HG03520 (cell line): ENCODE data around the gene CLCN7.

ENCODE experiments used
- ATAC-seq: cut with Tn5 transposase; IDR thresholded peaks from one replicate; pipeline ENCODE4 v1.9.1; 2021; ENCODE audit warnings: mild to moderate bottlenecking, moderate library complexity; ENCODE audit not compliant: unreplicated experiment

The CLCN7 gene

GRCh38 chr16:1465567-1465915 lies 9.3 kb downstream of the CLCN7 start:
- ATAC-seq = no peak

GRCh38 chr16:1464894-1465566 lies 9.8 kb downstream of the CLCN7 start:
- ATAC-seq = no peak

- ATAC-seq = no peak
Observed at GRCh38 chr16:1464196-1464893, 10.5 kb downstream of the CLCN7 start.

- ATAC-seq = no peak
Observed at GRCh38 chr16:1461146-1461545, 13.7 kb downstream of the CLCN7 start.

- ATAC-seq = no peak
Observed at GRCh38 chr16:1460602-1461138, 14.2 kb downstream of the CLCN7 start.

DNA sequence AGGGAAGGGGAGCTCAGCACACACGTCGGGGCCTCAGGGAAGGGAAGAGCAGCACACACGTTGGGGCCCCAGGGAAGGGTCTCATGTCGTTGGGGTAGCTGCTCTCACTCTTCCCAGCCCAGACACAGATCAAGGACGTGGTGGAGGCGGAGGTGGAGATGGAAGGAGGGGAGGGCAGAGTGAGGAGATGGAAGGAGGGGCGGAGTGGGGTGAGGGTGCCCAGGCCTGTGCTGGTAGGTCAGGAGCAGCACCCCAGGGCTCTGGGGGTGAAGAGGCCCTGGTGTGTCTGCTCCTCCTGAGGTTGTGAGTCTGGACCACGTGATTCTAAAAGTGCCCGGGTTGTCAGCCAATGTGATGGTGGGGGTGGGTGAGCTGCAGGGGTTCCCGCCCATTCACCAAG lies 14.9 kb downstream of the CLCN7 start:
- ATAC-seq = no peak

GRCh38 chr16:1458977-1459341 lies 15.9 kb downstream of the CLCN7 start:
- ATAC-seq = no peak

DNA sequence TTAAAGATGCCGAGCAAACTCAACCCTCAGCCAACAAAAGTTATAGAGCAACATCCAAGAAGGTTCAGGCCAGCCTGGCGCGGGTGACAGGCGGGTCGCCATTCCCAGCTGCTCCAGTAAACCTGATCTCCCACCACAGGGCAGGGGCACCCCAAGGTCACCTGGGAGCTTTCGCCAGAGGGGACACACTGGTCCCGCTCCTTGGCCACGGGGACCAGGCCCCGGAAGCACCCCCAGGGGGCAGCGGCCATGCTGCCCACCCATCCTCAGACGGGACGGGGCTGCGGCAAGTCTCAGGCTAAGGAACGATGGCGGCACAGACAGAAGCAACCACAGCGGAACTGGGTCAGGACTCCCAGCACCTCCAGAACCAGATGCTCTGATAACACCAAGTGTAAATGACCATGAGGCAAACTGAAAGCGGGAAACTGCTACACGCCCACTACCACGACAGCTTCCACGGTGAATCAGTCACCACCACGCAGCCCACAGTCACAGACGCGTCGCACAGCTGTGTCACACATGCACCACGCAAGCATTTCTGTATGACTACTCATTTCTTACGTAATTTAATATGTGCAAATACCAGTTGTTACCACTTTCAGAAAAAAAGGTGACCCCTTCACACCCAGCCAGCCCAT lies 16.4 kb downstream of the CLCN7 start:
- no peak for ATAC-seq

- no peak for ATAC-seq
Observed at GRCh38 chr16:1457489-1458245, 17.2 kb downstream of the CLCN7 start.

- no peak for ATAC-seq
Observed at GRCh38 chr16:1456951-1457350, 17.9 kb downstream of the CLCN7 start.

DNA sequence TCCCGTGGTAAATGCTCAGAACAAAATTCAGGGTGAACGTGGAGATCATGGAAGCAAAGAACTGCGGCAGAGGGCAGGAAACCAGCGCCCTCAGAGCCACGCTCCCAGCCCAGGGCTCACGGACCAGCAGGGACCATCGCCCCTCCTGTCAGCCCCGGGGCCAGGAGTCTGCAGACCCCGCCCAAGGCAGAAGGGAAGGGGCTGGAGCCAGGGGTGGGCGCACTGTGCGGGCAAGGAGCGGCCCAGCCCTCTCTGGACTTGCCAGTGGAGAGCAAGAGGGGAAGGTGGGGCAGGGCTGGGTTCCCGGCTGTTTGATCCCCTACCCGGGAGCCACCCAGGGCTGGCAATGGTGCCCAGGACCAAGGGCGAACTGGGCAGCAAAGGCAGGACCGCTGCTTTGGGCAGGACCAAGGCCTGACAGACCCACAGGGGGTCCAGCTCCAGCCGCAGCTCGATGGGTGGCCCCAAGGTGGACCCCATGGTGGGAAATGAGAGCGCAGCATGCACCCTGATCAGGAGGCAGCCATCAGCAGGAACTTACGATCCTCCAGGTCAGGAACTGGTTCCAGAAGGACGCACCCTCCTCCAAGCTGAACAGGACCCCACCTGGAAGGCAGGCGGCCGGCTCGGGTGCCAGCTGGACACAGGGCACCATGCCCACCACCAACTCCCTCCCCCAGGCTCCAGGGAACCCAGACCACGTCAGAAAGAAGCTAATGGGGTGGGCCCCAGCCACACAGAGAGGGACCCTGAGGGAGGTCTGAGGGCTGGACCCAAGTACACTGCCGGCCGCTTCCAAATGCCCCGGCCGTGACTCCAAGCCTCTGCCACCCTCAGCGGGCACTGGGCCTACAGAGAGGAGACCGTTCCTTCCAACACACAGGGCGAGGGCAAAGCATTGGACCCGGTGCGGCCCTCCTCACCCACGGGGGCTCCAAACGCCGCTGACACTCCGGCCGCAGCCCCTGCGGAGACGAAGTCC lies 19.3 kb downstream of the CLCN7 start:
- ATAC-seq = no peak

- ATAC-seq = no peak
Observed at GRCh38 chr16:1454561-1454960, 20.3 kb downstream of the CLCN7 start.

- no peak for ATAC-seq
Observed at GRCh38 chr16:1453316-1453715, 21.5 kb downstream of the CLCN7 start.

GRCh38 chr16:1452530-1452929 lies 22.3 kb downstream of the CLCN7 start:
- ATAC-seq = no peak

- no peak for ATAC-seq
Observed at GRCh38 chr16:1451702-1452392, 23.0 kb downstream of the CLCN7 start.

DNA sequence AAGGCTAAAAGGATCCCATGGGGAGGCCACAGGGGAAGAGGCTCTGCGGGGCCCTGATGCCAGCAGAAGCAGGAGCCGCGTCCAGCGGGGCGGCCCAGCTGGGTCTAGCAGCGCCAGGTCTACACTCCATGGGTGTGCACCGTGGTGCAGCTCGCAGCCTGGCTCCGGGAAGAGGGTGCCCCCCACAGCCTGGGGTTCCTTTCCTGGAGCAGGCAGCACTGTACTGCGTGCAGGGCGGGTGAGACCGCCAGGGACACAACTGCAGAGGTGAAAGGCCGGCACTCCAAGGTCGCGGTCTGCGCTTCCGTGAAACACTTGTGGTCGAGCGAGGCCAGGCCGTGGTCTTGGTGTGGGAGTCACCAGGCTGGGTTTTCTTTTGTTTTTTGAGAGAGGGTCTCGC lies 24.0 kb downstream of the CLCN7 start:
- ATAC-seq = no peak

- ATAC-seq = no peak
Observed at GRCh38 chr16:1450218-1450617, 24.6 kb downstream of the CLCN7 start.

GRCh38 chr16:1449201-1449788 lies 25.5 kb downstream of the CLCN7 start:
- no peak for ATAC-seq

DNA sequence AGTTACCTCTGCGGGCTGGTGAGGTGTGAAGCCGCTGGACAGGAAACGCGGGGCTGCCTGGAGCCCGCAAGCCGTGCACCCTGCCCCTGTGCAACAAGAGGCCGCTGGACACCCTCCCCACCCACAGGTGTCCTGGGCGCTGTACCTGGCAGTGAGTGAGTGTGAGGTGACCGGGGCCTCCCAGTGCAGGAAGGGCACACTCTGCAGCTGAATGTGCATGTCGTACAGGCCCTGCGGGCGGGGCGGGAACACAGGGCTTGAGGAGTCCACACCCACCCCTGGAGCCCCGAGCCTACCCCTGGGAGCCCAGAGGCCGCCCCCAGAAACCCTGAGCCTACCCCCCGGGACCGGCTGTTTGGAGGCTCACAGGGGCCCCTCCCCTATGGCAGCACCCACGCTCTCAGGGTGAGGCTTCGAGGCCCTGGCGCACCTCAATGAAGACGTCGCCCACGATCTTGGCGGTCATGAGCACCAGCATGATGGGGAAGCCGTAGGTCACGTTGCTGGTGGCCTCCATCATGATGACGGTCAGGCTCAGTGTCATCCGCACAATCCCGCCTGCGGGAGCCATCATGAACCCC lies 26.2 kb downstream of the CLCN7 start:
- ATAC-seq = no peak
